HCT116 (cell line): ENCODE data around the gene SAMD13. TPM values are rescaled to one million over a fixed set of nuclear protein-coding genes. Genes with fewer than 3 reads are reported as not detected.

Source experiments
- ATAC-seq: fragments of 200-7000 bp; cut with Tn5 transposase; 2 replicates; pipeline ENCODE4 v1.9.1; 2020; ENCODE audit warnings: mild to moderate bottlenecking, moderate library complexity
- BruUV-seq: library from RNA; stranded (reverse); fragments of 400-500 nt; replicated peaks from 2 replicates; lab custom pipeline; 2021; lab: Mats Ljungman, UMichigan
- CTCF ChIA-PET: fragments of 300-600 bp; sonication (Branson Sonifier 250); formaldehyde crosslinking; loops from one replicate; lab custom pipeline; 2021; ENCODE audit warnings: antibody characterized with exemption; lab: Charles Lee
- POLR2A ChIA-PET: fragments of 300-600, 350-600 bp; sonication (Branson Sonifier 250); formaldehyde crosslinking; loops from one replicate; lab custom pipeline; 2021; ENCODE audit warnings: antibody characterized with exemption; lab: Charles Lee
- RAD21 ChIA-PET, 2 experiments: fragments of 300-600 bp; sonication (Branson Sonifier 250); formaldehyde crosslinking; loops; one replicate each; lab custom pipeline; 2023; ENCODE audit warnings: low total read pairs in 2 of 2; ENCODE audit not compliant: uncharacterized antibody in 2 of 2, unreplicated experiment in 2 of 2, low non-redundant PET in 1 of 2; lab: Charles Lee
- DNase-seq: peaks from one replicate; pipeline ENCODE4 v3.0.0-alpha.2; 2010; ENCODE audit warnings: low read depth, low spot score
- H2AFZ ChIP-seq: fragments of 200-600 bp; shearing (Covaris generic), sonication (generic); 2 replicates; pipeline ENCODE4 v1.6.1; 2017; ENCODE audit warnings: low read depth, mixed run types, mixed read lengths, antibody characterized with exemption, low read length; ENCODE audit not compliant: poor library complexity, severe bottlenecking
- H3K27ac ChIP-seq: 2 replicates; pipeline ENCODE4 v1.5.1; 2012; ENCODE audit warnings: low read depth, low read length
- H3K27me3 ChIP-seq: fragments of 200-600 bp; sonication (generic); 2 replicates; pipeline ENCODE4 v1.6.1; 2016; ENCODE audit warnings: mixed run types, low read length, mixed read lengths; ENCODE audit not compliant: insufficient read depth
- H3K36me3 ChIP-seq, 2 experiments: fragments of 200-500 bp in 1 of 2; fragments of 200-600 bp in 1 of 2; sonication (Bioruptor generic) in 1 of 2; sonication (generic) in 1 of 2; 2 replicates each; pipeline versions ENCODE4 v1.5.1 to v1.6.1; 2014 to 2016; ENCODE audit warnings: low read length in 2 of 2, inconsistent platforms in 1 of 2, mixed read lengths in 1 of 2, mixed run types in 1 of 2; ENCODE audit not compliant: insufficient read depth in 2 of 2, control insufficient read depth in 1 of 2
- H3K4me1 ChIP-seq, 2 experiments: fragments of 200-600 bp in 1 of 2; sonication (generic) in 1 of 2; 2 replicates each; pipeline versions ENCODE4 v1.5.1 to v1.6.1; 2012 to 2017; ENCODE audit warnings: low read length in 2 of 2, inconsistent platforms in 1 of 2, mild to moderate bottlenecking in 1 of 2, mixed read lengths in 1 of 2, mixed run types in 1 of 2, moderate library complexity in 1 of 2; ENCODE audit not compliant: insufficient read depth in 2 of 2, control insufficient read depth in 1 of 2
- H3K4me2 ChIP-seq: fragments of 200-600 bp; sonication (generic); 2 replicates; pipeline ENCODE4 v1.6.1; 2017; ENCODE audit warnings: mixed run types, low read length, mixed read lengths
- H3K4me3 ChIP-seq, 2 experiments: fragments of 200-600 bp in 1 of 2; sonication (generic) in 1 of 2; replicated peaks in 1 of 2; 2 replicates each; pipeline ENCODE4 v1.5.1; 2011 to 2016; ENCODE audit warnings: low read length in 2 of 2, control low read depth in 1 of 2, low read depth in 1 of 2, mild to moderate bottlenecking in 1 of 2, mixed read lengths in 1 of 2, mixed run types in 1 of 2
- H3K79me2 ChIP-seq: fragments of 200-600 bp; sonication (generic); 2 replicates; pipeline ENCODE4 v1.6.1; 2017; ENCODE audit warnings: mild to moderate bottlenecking, mixed run types, low read length, moderate library complexity, mixed read lengths; ENCODE audit not compliant: insufficient read depth
- H3K9ac ChIP-seq: fragments of 200-600 bp; sonication (generic); 2 replicates; pipeline ENCODE4 v1.6.1; 2016; ENCODE audit warnings: low read length, mixed read lengths
- H3K9me2 ChIP-seq: fragments of 200-600 bp; sonication (generic), shearing (Covaris generic); 2 replicates; pipeline ENCODE4 v1.6.1; 2017; ENCODE audit warnings: mixed run types, mild to moderate bottlenecking, moderate library complexity; ENCODE audit not compliant: insufficient read depth
- H3K9me3 ChIP-seq, 2 experiments: fragments of 200-500 bp in 1 of 2; fragments of 200-600 bp in 1 of 2; sonication (Bioruptor generic) in 1 of 2; sonication (generic) in 1 of 2; 2 replicates each; pipeline ENCODE4 v1.6.1; 2014 to 2017; ENCODE audit warnings: low read length in 2 of 2, mixed read lengths in 2 of 2, inconsistent platforms in 1 of 2, low read depth in 1 of 2, mild to moderate bottlenecking in 1 of 2, mixed run types in 1 of 2, moderate library complexity in 1 of 2; ENCODE audit not compliant: control insufficient read depth in 1 of 2, insufficient read depth in 1 of 2
- H4K20me1 ChIP-seq: fragments of 200-600 bp; sonication (generic), shearing (Covaris generic); 2 replicates; pipeline ENCODE4 v1.6.1; 2017; ENCODE audit warnings: mixed run types, mild to moderate bottlenecking, moderate library complexity; ENCODE audit not compliant: insufficient read depth
- CBX3 ChIP-seq: IDR thresholded peaks from 2 replicates; pipeline ENCODE4 v1.6.1; 2012; ENCODE audit warnings: low read depth
- CTCF ChIP-seq, 3 experiments: fragments of 200-600 bp in 1 of 3; sonication (generic) in 1 of 3; IDR thresholded peaks in 2 of 3; conservative IDR thresholded peaks in 1 of 3; 2 replicates each; pipeline ENCODE4 v1.5.1; 2012 to 2017; ENCODE audit warnings: low read depth in 2 of 3, low read length in 2 of 3, antibody characterized with exemption in 1 of 3, borderline replicate concordance in 1 of 3, control low read depth in 1 of 3, mild to moderate bottlenecking in 1 of 3, mixed read lengths in 1 of 3, mixed run types in 1 of 3, moderate library complexity in 1 of 3; ENCODE audit not compliant: insufficient read depth in 1 of 3
- EGR1 ChIP-seq: IDR thresholded peaks from 2 replicates; pipeline ENCODE4 v1.6.1; 2012; ENCODE audit warnings: low read depth
- ELF1 ChIP-seq: IDR thresholded peaks from 2 replicates; pipeline ENCODE4 v1.6.1; 2012; ENCODE audit warnings: low read depth, borderline replicate concordance
- EZH2 ChIP-seq: fragments of 200-600 bp; sonication (generic); IDR thresholded peaks from 2 replicates; pipeline ENCODE4 v1.6.1; 2017; ENCODE audit warnings: antibody characterized with exemption, mixed run types
- POLR2AphosphoS5 ChIP-seq: IDR thresholded peaks from 2 replicates; pipeline ENCODE4 v1.6.1; 2011; ENCODE audit warnings: mild to moderate bottlenecking, low read depth, low read length, moderate library complexity
- REST ChIP-seq: IDR thresholded peaks from 2 replicates; pipeline ENCODE4 v1.6.1; 2012; ENCODE audit warnings: low read depth
- SIN3A ChIP-seq: IDR thresholded peaks from 2 replicates; pipeline ENCODE4 v1.6.1; 2012; ENCODE audit warnings: low read depth
- SP1 ChIP-seq: IDR thresholded peaks from 2 replicates; pipeline ENCODE4 v1.6.1; 2012; ENCODE audit warnings: low read depth
- SRF ChIP-seq: IDR thresholded peaks from 2 replicates; pipeline ENCODE4 v1.6.1; 2012; ENCODE audit warnings: low read depth
- TCF7L2 ChIP-seq: IDR thresholded peaks from 2 replicates; pipeline ENCODE4 v1.7.0; 2011; ENCODE audit warnings: borderline replicate concordance, inconsistent platforms; ENCODE audit not compliant: insufficient read depth, insufficient read length; ENCODE audit errors: extremely low read depth
- ZFX ChIP-seq: fragments of 450-650 bp; IDR thresholded peaks from 2 replicates; pipeline ENCODE4 v1.6.1; 2017
- ZNF274 ChIP-seq: fragments of 200-500 bp; sonication (Bioruptor generic); IDR thresholded peaks from 2 replicates; pipeline ENCODE4 v1.6.1; 2014; ENCODE audit warnings: mild to moderate bottlenecking, low read depth, low read length, inconsistent platforms
- intact Hi-C: fragments of 100-400 bp; cut with micrococcal nuclease; formaldehyde crosslinking; loops from 2 replicates; pipeline ENCODE4 v1.10.0; 2022
- total RNA-seq: library from RNA; stranded (reverse); gene quantifications from one replicate; pipeline ENCODE4 v1.2.1, GENCODE V29; 2021; ENCODE audit not compliant: unreplicated experiment
- TF ChIP-seq, protein P1 (sequence below): IDR thresholded peaks from 2 replicates; pipeline ENCODE4 v1.6.1; 2011; ENCODE audit warnings: mild to moderate bottlenecking, low read length, moderate library complexity; ENCODE audit not compliant: insufficient replicate concordance; ENCODE audit errors: extremely low read depth

Gene SAMD13
- total RNA-seq, 1 experiment from 2014 or later = 14.9 TPM

DNA sequence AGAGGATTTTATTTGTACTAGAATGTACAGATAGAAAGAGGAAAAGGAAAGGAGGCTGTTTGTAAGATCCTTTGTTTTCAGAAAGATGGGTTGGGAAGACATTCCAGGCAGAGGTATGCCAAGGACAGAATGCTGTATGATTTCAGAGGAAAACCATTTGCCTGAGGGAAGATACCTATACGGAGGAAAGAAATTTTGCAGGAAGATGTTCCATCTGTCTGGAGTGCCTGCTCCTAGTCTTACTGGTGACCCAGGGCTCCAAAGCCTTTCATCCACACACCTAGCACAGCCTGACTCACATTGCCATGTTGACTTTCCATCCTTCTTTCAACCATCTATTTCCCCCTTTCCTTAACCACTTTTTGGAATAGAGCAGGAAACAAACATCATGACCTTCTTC, 18.2 kb downstream of the SAMD13 start:
- Histone ChIP-seq H3K4me1 (peaks cover 8 to 17% of the 10 kb centered on the region in 2 experiments; a peak in 3 of 4 replicates), H3K9me3 (peaks cover 0 to 9% of the 10 kb centered on the region in 2 experiments; a peak in 2 of 4 replicates), H2AFZ (no peak overlapping the region), H3K4me3 (no peak overlapping the region), H3K79me2 (0 out of 2 replicates have a peak, but pooled peaks cover 5% of the 10 kb centered on the region), H3K9me2 (no peaks in the 10 kb centered on the region), H3K9ac (no peak overlapping the region), H3K27me3 (no peaks in the 10 kb centered on the region), H3K36me3 (no peaks in the 10 kb centered on the region), H4K20me1 (no peaks in the 10 kb centered on the region), H3K4me2 (peak overlapping the region; percentile 18; the same call in 1 of the 2 replicates), H3K27ac (no peak overlapping the region)
- POLR2A ChIA-PET = no interaction called here
- CTCF ChIA-PET = no interaction called here
- ATAC-seq (peak; percentile 20; the same call in 1 of the 2 replicates), DNase-seq (no peak)
- RAD21 ChIA-PET = no interaction called here
- BruUV-seq = no TSS peak
- intact Hi-C loops = no loop called here
- TF ChIP-seq TCF7L2 (peak; percentile 88), ZFX (no peak), CBX3 (0 out of 2 replicates have a peak, but pooled peaks have one; percentile 18)

GRCh38 chr1:84327830-84328229, 26.3 kb downstream of the SAMD13 start:
- no peaks in the 10 kb centered on the region for H3K9me3 ChIP-seq
- POLR2A ChIA-PET = no interaction called here
- CTCF ChIA-PET = no interaction called here
- TF ChIP-seq EGR1 = no peak
- no peak for TF ChIP-seq ZNF274
- no peak for TF ChIP-seq REST
- no peak for TF ChIP-seq SP1
- TF ChIP-seq SRF = no peak
- TF ChIP-seq POLR2AphosphoS5 = no peak
- TF ChIP-seq, protein P1, sequence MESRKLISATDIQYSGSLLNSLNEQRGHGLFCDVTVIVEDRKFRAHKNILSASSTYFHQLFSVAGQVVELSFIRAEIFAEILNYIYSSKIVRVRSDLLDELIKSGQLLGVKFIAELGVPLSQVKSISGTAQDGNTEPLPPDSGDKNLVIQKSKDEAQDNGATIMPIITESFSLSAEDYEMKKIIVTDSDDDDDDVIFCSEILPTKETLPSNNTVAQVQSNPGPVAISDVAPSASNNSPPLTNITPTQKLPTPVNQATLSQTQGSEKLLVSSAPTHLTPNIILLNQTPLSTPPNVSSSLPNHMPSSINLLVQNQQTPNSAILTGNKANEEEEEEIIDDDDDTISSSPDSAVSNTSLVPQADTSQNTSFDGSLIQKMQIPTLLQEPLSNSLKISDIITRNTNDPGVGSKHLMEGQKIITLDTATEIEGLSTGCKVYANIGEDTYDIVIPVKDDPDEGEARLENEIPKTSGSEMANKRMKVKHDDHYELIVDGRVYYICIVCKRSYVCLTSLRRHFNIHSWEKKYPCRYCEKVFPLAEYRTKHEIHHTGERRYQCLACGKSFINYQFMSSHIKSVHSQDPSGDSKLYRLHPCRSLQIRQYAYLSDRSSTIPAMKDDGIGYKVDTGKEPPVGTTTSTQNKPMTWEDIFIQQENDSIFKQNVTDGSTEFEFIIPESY = no peak
- TF ChIP-seq EZH2 = no peak
- TF ChIP-seq SIN3A = no peak
- no peak for TF ChIP-seq ELF1
- TF ChIP-seq CTCF (IDR thresholded peaks at IDR 0.05 in 2 of 3, conservative IDR thresholded peaks at IDR 0.05 in 1 of 3; ENCODE audit: borderline replicate concordance in 1 of 3, insufficient read depth in 1 of 3, low read depth in 2 of 3, low read length in 2 of 3) = no peak

More at GRCh38 chr1:84327830-84328229, 26.3 kb downstream of the SAMD13 start:
- Histone ChIP-seq H3K9ac (no peak overlapping the region), H3K27me3 (no peaks in the 10 kb centered on the region), H3K4me2 (no peak overlapping the region), H3K27ac (no peak overlapping the region), H3K36me3 (peaks cover 0 to 8% of the 10 kb centered on the region in 2 experiments; a peak in 1 of 4 replicates), H3K4me3 (no peak overlapping the region), H3K4me1 (no peaks in the 10 kb centered on the region), H2AFZ (no peak overlapping the region), H3K79me2 (no peaks in the 10 kb centered on the region), H4K20me1 (no peaks in the 10 kb centered on the region), H3K9me2 (no peaks in the 10 kb centered on the region)
- RAD21 ChIA-PET = no interaction called here
- ATAC-seq (no peak), DNase-seq (no peak)
- no TSS peak for BruUV-seq
- intact Hi-C loops = no loop called here
